ENCODE results near the gene TEX22. TPM values are rescaled to one million over a fixed set of nuclear protein-coding genes. Genes with fewer than 3 reads are reported as not detected.

TEX22 gene
- total RNA-seq, 4 donors from 2014 or later, result 0.57 TPM; not detected in 3

DNA sequence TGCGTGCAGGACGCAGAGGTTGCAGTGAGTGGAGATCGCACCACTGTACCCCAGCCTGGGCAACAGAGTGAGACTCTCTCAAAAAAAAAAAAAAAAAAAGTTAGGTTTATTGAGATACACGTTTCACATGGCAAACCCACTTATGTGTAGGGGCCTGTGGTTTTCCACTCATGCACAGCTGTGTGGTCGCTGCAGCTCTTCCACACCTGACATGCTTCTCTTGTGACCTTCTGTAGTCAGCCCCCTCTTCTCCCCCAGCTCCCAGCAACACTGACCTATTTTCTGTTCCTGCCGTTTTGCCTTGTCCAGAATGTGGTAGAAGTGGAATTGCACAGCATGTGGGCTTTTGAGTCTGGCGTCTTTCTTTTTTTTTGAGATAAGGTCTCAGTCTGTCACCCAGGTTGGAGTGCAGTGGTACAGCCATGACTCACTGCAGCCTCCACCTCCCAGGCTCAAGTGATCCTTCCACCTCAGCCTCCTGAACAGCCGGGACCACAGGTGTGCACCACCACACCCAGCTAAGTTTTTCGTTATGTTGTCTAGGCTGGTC is 29.7 kb downstream of the TEX22 start:
- peaks cover 0 to 37% (median 0%) of the 10 kb centered on the region in 3 donors for H3K36me3 ChIP-seq
- intact Hi-C loops (cut with DNase I), result no loop called here
- peaks cover 0 to 15% (median 9%) of the 10 kb centered on the region in 3 donors for H3K4me1 ChIP-seq
- no peak overlapping the region for H3K27ac ChIP-seq
- 87 to 90% methylated on average over 8 to 9 of the region's 9 CpGs for WGBS, 2 donors
- no peak for DNase-seq
- TF ChIP-seq POLR2A (IDR thresholded peaks at IDR 0.05), result no peak
- TF ChIP-seq, protein P1, sequence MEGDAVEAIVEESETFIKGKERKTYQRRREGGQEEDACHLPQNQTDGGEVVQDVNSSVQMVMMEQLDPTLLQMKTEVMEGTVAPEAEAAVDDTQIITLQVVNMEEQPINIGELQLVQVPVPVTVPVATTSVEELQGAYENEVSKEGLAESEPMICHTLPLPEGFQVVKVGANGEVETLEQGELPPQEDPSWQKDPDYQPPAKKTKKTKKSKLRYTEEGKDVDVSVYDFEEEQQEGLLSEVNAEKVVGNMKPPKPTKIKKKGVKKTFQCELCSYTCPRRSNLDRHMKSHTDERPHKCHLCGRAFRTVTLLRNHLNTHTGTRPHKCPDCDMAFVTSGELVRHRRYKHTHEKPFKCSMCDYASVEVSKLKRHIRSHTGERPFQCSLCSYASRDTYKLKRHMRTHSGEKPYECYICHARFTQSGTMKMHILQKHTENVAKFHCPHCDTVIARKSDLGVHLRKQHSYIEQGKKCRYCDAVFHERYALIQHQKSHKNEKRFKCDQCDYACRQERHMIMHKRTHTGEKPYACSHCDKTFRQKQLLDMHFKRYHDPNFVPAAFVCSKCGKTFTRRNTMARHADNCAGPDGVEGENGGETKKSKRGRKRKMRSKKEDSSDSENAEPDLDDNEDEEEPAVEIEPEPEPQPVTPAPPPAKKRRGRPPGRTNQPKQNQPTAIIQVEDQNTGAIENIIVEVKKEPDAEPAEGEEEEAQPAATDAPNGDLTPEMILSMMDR (IDR thresholded peaks at IDR 0.05), result no peak
- H3K4me3 ChIP-seq, result no peak overlapping the region
- H3K9me3 ChIP-seq, result no peaks in the 10 kb centered on the region
- H3K27me3 ChIP-seq, result no peaks in the 10 kb centered on the region

DNA sequence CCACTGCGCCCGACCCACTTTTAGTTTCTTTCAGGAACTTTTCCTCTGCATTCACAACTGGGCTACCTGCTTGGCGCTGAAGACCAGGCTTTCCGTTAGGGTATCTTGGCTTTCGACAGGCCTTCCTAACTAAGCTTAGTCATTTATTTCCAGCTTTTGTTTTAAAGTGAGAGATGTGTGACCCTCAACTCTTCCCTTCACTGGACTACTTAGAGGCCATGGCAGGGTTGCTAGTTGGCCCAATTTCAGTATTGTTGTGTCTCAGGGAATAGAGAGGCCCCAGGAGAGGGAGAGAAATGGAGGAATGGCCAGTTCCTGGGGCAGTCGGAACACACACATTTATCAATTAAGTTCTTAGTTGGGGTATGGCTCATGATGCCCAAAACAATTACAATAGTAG is 31.7 kb downstream of the TEX22 start:
- TF ChIP-seq POLR2A (IDR thresholded peaks at IDR 0.05), result no peak
- TF ChIP-seq, protein P1 (IDR thresholded peaks at IDR 0.05), result no peak
- H3K27ac ChIP-seq, result peak overlapping the region in 2 of 4 donors; percentile 50 to 54
- no peaks in the 10 kb centered on the region for H3K27me3 ChIP-seq
- no peaks in the 10 kb centered on the region for H3K9me3 ChIP-seq
- H3K36me3 ChIP-seq, result peaks cover 0 to 31% (median 0%) of the 10 kb centered on the region in 3 donors
- DNase-seq, result no peak
- no peak overlapping the region for H3K4me3 ChIP-seq
- intact Hi-C loops (cut with DNase I), result no loop called here
- H3K4me1 ChIP-seq, result peaks cover 0 to 15% (median 9%) of the 10 kb centered on the region in 3 donors
- 85 to 90% methylated on average over 6 of the region's 6 CpGs for WGBS, 2 donors

DNA sequence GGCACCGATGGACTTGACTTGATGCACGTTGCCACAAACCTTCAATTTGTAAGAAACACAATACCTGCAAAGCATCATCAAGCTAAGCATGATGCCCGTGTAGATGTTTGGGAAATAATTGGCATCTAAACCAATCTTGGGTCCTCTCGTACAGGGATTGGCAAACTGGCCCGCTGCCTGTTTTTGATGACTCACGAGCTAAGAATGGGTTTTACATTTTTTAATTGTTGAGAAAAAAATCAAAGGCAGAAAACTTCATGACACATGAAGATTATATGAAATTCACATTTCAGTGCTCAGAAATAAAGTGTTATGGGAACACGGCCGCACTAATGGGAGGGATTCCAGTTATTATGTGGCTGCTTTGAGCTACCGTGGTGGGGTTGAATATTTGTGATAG is 32.2 kb downstream of the TEX22 start:
- TF ChIP-seq POLR2A (IDR thresholded peaks at IDR 0.05), result no peak
- TF ChIP-seq, protein P1 (IDR thresholded peaks at IDR 0.05), result no peak
- Histone ChIP-seq H3K9me3 (no peaks in the 10 kb centered on the region), H3K27ac (peak overlapping the region in 3 of 4 donors; percentile 29 to 54 (median 50)), H3K27me3 (no peaks in the 10 kb centered on the region), H3K4me3 (no peak overlapping the region), H3K36me3 (peaks cover 0 to 26% (median 0%) of the 10 kb centered on the region in 3 donors), H3K4me1 (peaks cover 0 to 15% (median 9%) of the 10 kb centered on the region in 3 donors)
- no peak for DNase-seq
- intact Hi-C loops (cut with DNase I), result no loop called here
- WGBS, 2 donors, result 17 to 30% methylated on average over 9 of the region's 9 CpGs

DNA sequence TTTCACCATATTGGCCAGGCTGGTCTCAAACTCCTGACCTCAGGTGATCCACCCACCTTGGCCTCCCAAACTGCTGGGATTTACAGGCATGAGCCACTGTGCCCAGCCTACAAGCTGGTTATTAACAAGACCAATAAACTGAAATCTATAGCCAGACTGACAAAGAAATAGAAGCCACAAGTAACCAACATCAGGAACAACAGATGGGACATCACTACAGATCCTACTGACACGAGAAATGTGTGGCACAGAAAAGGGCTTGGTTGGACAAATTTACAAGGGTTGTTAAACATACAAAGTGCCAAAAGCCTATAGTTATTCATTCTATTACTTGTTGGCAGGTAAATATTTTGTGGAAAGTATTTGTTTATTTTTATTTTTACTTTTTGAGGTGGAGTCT is 32.9 kb downstream of the TEX22 start:
- intact Hi-C loops (cut with DNase I), result no loop called here
- H3K4me3 ChIP-seq, result no peak overlapping the region
- H3K36me3 ChIP-seq, result peaks cover 0 to 21% (median 0%) of the 10 kb centered on the region in 3 donors
- no peaks in the 10 kb centered on the region for H3K9me3 ChIP-seq
- TF ChIP-seq, protein P1 (IDR thresholded peaks at IDR 0.05), result no peak
- TF ChIP-seq POLR2A (IDR thresholded peaks at IDR 0.05), result no peak
- DNase-seq, result no peak
- peaks cover 0 to 18% (median 9%) of the 10 kb centered on the region in 3 donors for H3K4me1 ChIP-seq
- WGBS, 2 donors, result 100% methylated on average over 1 of the region's 1 CpG
- no peaks in the 10 kb centered on the region for H3K27me3 ChIP-seq
- H3K27ac ChIP-seq, result peak overlapping the region in 2 of 4 donors; percentile 29 to 50

DNA sequence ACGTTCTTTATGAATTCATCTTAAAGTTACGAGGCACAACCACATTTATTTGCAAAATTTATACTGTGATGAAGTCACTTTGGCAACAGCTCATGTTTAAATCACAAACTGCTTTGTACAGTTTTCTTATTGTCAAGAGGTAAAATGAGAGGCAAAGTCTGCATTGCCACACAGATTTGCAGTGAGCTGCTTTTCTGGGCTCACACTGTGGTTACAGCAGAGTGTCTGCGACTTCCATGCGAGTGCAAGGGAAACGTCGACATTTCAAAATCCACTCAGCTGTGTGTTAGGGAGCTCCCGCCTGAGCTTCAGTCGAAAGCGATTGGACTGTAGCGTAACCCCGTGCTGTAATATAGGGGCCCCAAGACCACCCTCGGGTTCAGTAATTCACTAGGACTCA is 34.3 kb downstream of the TEX22 start:
- 89 to 93% methylated on average over 12 of the region's 12 CpGs for WGBS, 2 donors
- H3K4me1 ChIP-seq, result peaks cover 0 to 32% (median 9%) of the 10 kb centered on the region in 3 donors
- H3K36me3 ChIP-seq, result peaks cover 0 to 7% (median 2%) of the 10 kb centered on the region in 3 donors
- TF ChIP-seq POLR2A (IDR thresholded peaks at IDR 0.05), result no peak
- TF ChIP-seq, protein P1 (IDR thresholded peaks at IDR 0.05), result no peak
- no peaks in the 10 kb centered on the region for H3K9me3 ChIP-seq
- H3K4me3 ChIP-seq, result no peak overlapping the region
- H3K27me3 ChIP-seq, result no peaks in the 10 kb centered on the region
- no peak for DNase-seq
- intact Hi-C loops (cut with DNase I), result no loop called here
- H3K27ac ChIP-seq, result no peak overlapping the region

Measured in esophagus squamous epithelium (tissue), 5 donors.